ENCODE data around the gene DIDO1. TPM values are rescaled to one million over a fixed set of nuclear protein-coding genes. Genes with fewer than 3 reads are reported as not detected.
A peak's percentile ranks its signal among the peaks of the same experiment; 100 is the strongest.

The DIDO1 gene
- total and polyA plus RNA-seq, 2 of the 13 experiments (the other 11 are each of a cell fraction or from before 2014, with no cell fraction given): 75.0 to 75.1 TPM

DNA sequence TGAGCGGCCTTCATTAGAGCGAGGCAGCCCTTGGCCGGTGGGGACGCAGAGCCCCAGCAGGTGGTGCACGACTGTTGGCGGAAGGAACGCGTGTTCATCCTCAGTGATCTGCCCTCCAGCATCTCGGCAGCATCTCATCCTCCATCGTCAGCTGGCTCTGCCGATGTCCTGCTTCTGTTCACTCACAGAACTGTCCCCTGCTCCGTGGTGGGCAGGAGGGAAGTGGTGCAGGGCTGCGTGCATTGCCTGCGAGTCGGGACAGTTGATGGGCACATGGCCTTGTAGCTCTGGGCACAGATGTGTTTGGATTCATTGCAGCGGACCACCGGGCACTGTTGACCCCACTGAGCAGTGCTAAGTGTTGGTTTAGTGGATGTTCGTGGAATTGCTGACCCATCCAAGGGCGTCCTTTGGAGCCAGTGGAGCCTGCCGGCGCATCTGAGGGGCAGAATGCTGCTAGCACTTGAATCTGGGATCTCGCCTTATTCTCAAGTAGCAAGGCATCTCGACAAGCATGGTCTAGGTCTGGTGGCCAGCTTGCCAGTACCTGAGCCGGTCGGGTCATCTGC, 19.6 kb upstream of the DIDO1 start:
- POLR2A ChIA-PET: interaction anchor here (2.1 to 3.6 kb wide), 2 partner anchors 8 to 9 kb away, joined by 4 to 20 read pairs; partner anchors contain the start of gene SLC17A9
- ATAC-seq (no peak; the same call in 2 of the 3 replicates), DNase-seq (ENCODE audit: low spot score) (no peak)
- TF ChIP-seq, protein P1, sequence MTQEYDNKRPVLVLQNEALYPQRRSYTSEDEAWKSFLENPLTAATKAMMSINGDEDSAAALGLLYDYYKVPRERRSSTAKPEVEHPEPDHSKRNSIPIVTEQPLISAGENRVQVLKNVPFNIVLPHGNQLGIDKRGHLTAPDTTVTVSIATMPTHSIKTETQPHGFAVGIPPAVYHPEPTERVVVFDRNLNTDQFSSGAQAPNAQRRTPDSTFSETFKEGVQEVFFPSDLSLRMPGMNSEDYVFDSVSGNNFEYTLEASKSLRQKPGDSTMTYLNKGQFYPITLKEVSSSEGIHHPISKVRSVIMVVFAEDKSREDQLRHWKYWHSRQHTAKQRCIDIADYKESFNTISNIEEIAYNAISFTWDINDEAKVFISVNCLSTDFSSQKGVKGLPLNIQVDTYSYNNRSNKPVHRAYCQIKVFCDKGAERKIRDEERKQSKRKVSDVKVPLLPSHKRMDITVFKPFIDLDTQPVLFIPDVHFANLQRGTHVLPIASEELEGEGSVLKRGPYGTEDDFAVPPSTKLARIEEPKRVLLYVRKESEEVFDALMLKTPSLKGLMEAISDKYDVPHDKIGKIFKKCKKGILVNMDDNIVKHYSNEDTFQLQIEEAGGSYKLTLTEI (CRISPR knock-in tag; conservative IDR thresholded peaks at IDR 0.05): no peak
- TF ChIP-seq RBFOX2 (IDR thresholded peaks at IDR 0.05; ENCODE audit: low read depth, low read length): peak; percentile 55
- no peak for TF ChIP-seq ZNF550 (CRISPR knock-in tag; IDR thresholded peaks at IDR 0.05; ENCODE audit: borderline replicate concordance)
- peak in 1 of 2 experiments; percentile 57; a peak in 3 of 4 replicates for TF ChIP-seq POLR2A (IDR thresholded peaks at IDR 0.05; ENCODE audit: insufficient read depth in 1 of 2, low read depth in 2 of 2, low read length in 2 of 2)
- TF ChIP-seq ISX (CRISPR knock-in tag; conservative IDR thresholded peaks at IDR 0.05): no peak
- TF ChIP-seq, protein P2, sequence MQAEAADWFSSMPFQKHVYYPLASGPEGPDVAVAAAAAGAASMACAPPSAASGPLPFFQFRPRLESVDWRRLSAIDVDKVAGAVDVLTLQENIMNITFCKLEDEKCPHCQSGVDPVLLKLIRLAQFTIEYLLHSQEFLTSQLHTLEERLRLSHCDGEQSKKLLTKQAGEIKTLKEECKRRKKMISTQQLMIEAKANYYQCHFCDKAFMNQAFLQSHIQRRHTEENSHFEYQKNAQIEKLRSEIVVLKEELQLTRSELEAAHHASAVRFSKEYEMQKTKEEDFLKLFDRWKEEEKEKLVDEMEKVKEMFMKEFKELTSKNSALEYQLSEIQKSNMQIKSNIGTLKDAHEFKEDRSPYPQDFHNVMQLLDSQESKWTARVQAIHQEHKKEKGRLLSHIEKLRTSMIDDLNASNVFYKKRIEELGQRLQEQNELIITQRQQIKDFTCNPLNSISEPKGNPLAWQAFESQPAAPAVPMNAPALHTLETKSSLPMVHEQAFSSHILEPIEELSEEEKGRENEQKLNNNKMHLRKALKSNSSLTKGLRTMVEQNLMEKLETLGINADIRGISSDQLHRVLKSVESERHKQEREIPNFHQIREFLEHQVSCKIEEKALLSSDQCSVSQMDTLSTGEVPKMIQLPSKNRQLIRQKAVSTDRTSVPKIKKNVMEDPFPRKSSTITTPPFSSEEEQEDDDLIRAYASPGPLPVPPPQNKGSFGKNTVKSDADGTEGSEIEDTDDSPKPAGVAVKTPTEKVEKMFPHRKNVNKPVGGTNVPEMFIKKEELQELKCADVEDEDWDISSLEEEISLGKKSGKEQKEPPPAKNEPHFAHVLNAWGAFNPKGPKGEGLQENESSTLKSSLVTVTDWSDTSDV (CRISPR knock-in tag; IDR thresholded peaks at IDR 0.05): 0 out of 2 replicates have a peak, but pooled peaks have one; percentile 25
- peak; percentile 95 for TF ChIP-seq AGO2 (optimal IDR thresholded peaks at IDR 0.05; ENCODE audit: low read depth, low read length)
- TF ChIP-seq, protein P3, sequence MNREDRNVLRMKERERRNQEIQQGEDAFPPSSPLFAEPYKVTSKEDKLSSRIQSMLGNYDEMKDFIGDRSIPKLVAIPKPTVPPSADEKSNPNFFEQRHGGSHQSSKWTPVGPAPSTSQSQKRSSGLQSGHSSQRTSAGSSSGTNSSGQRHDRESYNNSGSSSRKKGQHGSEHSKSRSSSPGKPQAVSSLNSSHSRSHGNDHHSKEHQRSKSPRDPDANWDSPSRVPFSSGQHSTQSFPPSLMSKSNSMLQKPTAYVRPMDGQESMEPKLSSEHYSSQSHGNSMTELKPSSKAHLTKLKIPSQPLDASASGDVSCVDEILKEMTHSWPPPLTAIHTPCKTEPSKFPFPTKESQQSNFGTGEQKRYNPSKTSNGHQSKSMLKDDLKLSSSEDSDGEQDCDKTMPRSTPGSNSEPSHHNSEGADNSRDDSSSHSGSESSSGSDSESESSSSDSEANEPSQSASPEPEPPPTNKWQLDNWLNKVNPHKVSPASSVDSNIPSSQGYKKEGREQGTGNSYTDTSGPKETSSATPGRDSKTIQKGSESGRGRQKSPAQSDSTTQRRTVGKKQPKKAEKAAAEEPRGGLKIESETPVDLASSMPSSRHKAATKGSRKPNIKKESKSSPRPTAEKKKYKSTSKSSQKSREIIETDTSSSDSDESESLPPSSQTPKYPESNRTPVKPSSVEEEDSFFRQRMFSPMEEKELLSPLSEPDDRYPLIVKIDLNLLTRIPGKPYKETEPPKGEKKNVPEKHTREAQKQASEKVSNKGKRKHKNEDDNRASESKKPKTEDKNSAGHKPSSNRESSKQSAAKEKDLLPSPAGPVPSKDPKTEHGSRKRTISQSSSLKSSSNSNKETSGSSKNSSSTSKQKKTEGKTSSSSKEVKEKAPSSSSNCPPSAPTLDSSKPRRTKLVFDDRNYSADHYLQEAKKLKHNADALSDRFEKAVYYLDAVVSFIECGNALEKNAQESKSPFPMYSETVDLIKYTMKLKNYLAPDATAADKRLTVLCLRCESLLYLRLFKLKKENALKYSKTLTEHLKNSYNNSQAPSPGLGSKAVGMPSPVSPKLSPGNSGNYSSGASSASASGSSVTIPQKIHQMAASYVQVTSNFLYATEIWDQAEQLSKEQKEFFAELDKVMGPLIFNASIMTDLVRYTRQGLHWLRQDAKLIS (CRISPR knock-in tag; IDR thresholded peaks at IDR 0.05): no peak
- TF ChIP-seq ZBTB7B (CRISPR knock-in tag; IDR thresholded peaks at IDR 0.05): no peak
- TF ChIP-seq, protein P4, sequence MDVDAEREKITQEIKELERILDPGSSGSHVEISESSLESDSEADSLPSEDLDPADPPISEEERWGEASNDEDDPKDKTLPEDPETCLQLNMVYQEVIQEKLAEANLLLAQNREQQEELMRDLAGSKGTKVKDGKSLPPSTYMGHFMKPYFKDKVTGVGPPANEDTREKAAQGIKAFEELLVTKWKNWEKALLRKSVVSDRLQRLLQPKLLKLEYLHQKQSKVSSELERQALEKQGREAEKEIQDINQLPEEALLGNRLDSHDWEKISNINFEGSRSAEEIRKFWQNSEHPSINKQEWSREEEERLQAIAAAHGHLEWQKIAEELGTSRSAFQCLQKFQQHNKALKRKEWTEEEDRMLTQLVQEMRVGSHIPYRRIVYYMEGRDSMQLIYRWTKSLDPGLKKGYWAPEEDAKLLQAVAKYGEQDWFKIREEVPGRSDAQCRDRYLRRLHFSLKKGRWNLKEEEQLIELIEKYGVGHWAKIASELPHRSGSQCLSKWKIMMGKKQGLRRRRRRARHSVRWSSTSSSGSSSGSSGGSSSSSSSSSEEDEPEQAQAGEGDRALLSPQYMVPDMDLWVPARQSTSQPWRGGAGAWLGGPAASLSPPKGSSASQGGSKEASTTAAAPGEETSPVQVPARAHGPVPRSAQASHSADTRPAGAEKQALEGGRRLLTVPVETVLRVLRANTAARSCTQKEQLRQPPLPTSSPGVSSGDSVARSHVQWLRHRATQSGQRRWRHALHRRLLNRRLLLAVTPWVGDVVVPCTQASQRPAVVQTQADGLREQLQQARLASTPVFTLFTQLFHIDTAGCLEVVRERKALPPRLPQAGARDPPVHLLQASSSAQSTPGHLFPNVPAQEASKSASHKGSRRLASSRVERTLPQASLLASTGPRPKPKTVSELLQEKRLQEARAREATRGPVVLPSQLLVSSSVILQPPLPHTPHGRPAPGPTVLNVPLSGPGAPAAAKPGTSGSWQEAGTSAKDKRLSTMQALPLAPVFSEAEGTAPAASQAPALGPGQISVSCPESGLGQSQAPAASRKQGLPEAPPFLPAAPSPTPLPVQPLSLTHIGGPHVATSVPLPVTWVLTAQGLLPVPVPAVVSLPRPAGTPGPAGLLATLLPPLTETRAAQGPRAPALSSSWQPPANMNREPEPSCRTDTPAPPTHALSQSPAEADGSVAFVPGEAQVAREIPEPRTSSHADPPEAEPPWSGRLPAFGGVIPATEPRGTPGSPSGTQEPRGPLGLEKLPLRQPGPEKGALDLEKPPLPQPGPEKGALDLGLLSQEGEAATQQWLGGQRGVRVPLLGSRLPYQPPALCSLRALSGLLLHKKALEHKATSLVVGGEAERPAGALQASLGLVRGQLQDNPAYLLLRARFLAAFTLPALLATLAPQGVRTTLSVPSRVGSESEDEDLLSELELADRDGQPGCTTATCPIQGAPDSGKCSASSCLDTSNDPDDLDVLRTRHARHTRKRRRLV (CRISPR knock-in tag; IDR thresholded peaks at IDR 0.05): no peak

More for the DNA sequence above, 19.6 kb upstream of the DIDO1 start:
- in situ Hi-C loops (cut with HindIII; ENCODE audit: extremely low pct_ligation_motif_present, low pct_unique_long_range_greater_than_20kb) (no loop called here), intact Hi-C loops (cut with micrococcal nuclease; ENCODE audit: unreplicated experiment) (no loop called here)
- Histone ChIP-seq H3K36me3 (replicated peaks in 1 of 2; ENCODE audit: control insufficient read depth in 1 of 2, insufficient read depth in 2 of 2, low read length in 2 of 2) (peaks cover 42 to 92% of the 10 kb centered on the region in 2 experiments), H3K27me3 (ENCODE audit: control insufficient read depth in 1 of 2, insufficient read depth in 2 of 2, low read length in 2 of 2) (no peaks in the 10 kb centered on the region), H3K27ac (ENCODE audit: extremely low read length, insufficient read depth, low read length) (no peak overlapping the region), H3K9me3 (ENCODE audit: low read length) (no peaks in the 10 kb centered on the region), H3K79me2 (ENCODE audit: insufficient read depth, low read length) (peaks cover 23% of the 10 kb centered on the region), H3K9ac (ENCODE audit: insufficient read depth, low read depth, low read length) (no peak overlapping the region), H3K4me1 (ENCODE audit: insufficient read depth, low read length) (peaks cover 26% of the 10 kb centered on the region), H3K4me3 (replicated peaks in 1 of 3; ENCODE audit: insufficient read depth in 1 of 3, low read depth in 2 of 3, low read length in 3 of 3) (no peak overlapping the region), H4K20me1 (ENCODE audit: insufficient read depth, low read length) (peaks cover 6% of the 10 kb centered on the region; the same call in 1 of the 2 replicates), H3K4me2 (ENCODE audit: low read depth, low read length) (no peak overlapping the region), H2AFZ (ENCODE audit: low read length) (no peak overlapping the region)
- BruUV-seq (replicated peaks): no TSS peak
- FAIRE-seq: no peak
- CTCF ChIA-PET (ENCODE audit: low intra/inter-chr PET ratio, low total read pairs): no interaction called here
- 97% methylated on average over 25 of the region's 25 CpGs for WGBS (ENCODE audit: low lambda C conversion rate)

All from HepG2 (cell line).